AG20443 (cell line): ENCODE results near the gene PTPRT.

Experiments used
- DNase-seq: peaks from one replicate; pipeline ENCODE4 v3.0.0; 2012; ENCODE audit warnings: low spot score, mixed read lengths

PTPRT gene

GRCh38 chr20:42113236-42113635, 1076.5 kb downstream of the PTPRT start:
- no peak for DNase-seq

- DNase-seq = no peak
Observed at GRCh38 chr20:42112161-42112560, 1077.5 kb downstream of the PTPRT start.

GRCh38 chr20:42111349-42111748, 1078.4 kb downstream of the PTPRT start:
- no peak for DNase-seq

- no peak for DNase-seq
Observed at GRCh38 chr20:42110301-42110700, 1079.4 kb downstream of the PTPRT start.

- DNase-seq = no peak
Observed at GRCh38 chr20:42102000-42102399, 1087.7 kb downstream of the PTPRT start.

- no peak for DNase-seq
Observed at GRCh38 chr20:42100137-42100704, 1089.5 kb downstream of the PTPRT start.

GRCh38 chr20:42099101-42099500, 1090.6 kb downstream of the PTPRT start:
- no peak for DNase-seq

GRCh38 chr20:42098418-42098817, 1091.3 kb downstream of the PTPRT start:
- no peak for DNase-seq

- no peak for DNase-seq
Observed at GRCh38 chr20:42097741-42098140, 1092.0 kb downstream of the PTPRT start.

- DNase-seq = no peak
Observed at GRCh38 chr20:42095221-42095620, 1094.5 kb downstream of the PTPRT start.

GRCh38 chr20:42093542-42094440, 1095.9 kb downstream of the PTPRT start:
- no peak for DNase-seq

- no peak for DNase-seq
Observed at GRCh38 chr20:42093041-42093440, 1096.7 kb downstream of the PTPRT start.

- no peak for DNase-seq
Observed at GRCh38 chr20:42085366-42085765, 1104.3 kb downstream of the PTPRT start.

GRCh38 chr20:42083280-42083679, 1106.4 kb downstream of the PTPRT start:
- DNase-seq = no peak

GRCh38 chr20:42082611-42083010, 1107.1 kb downstream of the PTPRT start:
- DNase-seq = no peak

GRCh38 chr20:42080956-42081355, 1108.8 kb downstream of the PTPRT start:
- DNase-seq = no peak

- no peak for DNase-seq
Observed at GRCh38 chr20:42074944-42075343, 1114.8 kb downstream of the PTPRT start.

GRCh38 chr20:42067596-42067995, 1122.1 kb downstream of the PTPRT start:
- DNase-seq = no peak

GRCh38 chr20:42067174-42067573, 1122.5 kb downstream of the PTPRT start:
- DNase-seq = no peak

GRCh38 chr20:42063141-42063540, 1126.6 kb downstream of the PTPRT start:
- DNase-seq = no peak

GRCh38 chr20:42053350-42053749, 1136.4 kb downstream of the PTPRT start:
- no peak for DNase-seq

GRCh38 chr20:42051921-42052320, 1137.8 kb downstream of the PTPRT start:
- no peak for DNase-seq

GRCh38 chr20:42046371-42047085, 1143.2 kb downstream of the PTPRT start:
- no peak for DNase-seq
